GM19467 (cell line): ENCODE data around the gene RAB26.
"Not testable (repeated sequence)": the region's sequence is repeated elsewhere in the genome, so short reads cannot be mapped to it uniquely, and the experiment has no call there.

Experiments used
- ATAC-seq: cut with Tn5 transposase; IDR thresholded peaks from one replicate; pipeline ENCODE4 v1.9.1; 2021; ENCODE audit warnings: mild to moderate bottlenecking, moderate library complexity; ENCODE audit not compliant: unreplicated experiment

The RAB26 gene

DNA sequence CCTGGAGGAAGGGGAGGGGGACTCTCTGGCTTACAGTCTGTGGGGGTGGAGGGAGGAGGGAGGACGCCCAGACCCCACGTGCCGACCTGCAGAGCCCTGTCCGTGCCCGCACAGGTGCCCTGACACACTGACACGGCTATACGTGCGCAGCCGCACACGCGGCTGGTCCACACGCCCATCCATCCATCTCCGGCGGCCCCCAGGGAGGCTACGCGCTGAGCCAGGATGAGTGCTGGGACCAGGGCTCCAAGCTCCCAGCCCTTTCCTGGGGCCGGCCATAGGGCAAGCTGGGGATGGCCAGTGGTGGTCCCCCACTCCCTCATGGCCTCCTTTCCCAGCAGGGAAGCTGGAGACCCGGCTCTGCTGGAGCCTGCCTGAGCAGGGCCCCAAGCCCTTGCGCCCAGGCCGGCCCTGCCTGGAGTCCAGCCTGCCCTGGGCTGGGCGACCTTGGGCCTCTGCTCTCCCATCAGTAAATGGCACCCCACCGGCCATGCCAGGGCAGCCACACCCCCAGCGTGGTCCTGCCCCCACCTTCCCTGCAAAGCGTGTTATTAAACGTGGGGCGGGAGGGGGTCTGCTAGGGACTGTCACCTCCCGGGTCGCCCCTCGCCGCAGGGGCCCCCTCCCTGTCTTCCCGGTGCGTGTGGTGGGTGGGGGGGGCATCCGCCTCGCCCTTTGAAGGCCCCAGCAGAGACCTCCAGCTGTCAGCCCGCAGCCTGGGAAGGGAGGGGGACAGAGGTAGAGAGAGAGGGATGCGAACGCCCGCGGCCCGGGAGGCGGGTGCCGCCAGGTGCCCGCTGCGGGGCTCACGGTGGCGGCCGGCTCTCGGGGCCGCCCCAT is 47.1 kb downstream of the RAB26 start:
- no peak for ATAC-seq

DNA sequence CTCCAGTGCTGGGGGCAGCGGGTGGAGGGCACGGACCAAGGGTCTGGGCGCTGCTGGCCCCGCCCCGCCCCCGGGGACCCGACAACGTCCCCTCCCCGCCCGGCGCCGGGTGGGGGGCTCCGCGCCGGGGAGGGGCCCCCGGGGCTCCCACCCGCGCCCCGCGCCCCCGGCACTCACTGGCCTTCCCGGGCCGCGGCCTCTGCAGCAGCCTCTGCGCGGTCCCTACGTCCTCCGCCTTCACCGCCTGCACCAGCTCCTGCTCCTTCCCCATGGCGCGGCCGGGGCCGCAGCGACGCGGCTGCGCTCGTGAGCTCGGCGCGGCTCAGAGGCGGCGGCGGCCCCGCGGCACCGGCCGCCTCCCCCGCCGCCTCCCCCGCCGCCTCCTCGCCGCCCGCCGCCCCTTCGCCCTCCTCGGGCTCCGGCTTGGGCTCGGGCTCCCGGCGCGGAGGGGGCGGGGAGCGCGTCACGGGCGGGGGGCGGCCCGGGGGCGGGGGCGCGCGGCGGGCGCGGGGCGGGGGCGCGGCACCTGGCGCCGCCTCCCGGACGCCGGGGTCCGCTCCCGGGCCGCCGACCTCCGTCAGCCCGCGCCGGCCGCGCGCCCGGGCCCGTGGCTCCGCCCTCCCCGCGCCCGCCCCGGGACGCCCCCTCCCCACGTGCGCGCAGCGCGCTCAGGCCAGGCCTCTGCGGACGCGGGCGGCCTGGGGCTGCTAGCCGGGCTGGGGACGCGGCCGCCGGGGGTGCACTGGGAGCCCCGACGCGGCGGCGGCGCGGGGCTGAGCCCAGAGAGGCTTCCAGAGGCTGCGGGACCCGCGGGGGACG is 47.9 kb downstream of the RAB26 start, which contains the start of gene CASKIN1:
CASKIN1 (minus strand) TSS at position 444 of the 819 bp plus-strand sequence; CDS start at position 271, 173 bp downstream.
- ATAC-seq = no peak

DNA sequence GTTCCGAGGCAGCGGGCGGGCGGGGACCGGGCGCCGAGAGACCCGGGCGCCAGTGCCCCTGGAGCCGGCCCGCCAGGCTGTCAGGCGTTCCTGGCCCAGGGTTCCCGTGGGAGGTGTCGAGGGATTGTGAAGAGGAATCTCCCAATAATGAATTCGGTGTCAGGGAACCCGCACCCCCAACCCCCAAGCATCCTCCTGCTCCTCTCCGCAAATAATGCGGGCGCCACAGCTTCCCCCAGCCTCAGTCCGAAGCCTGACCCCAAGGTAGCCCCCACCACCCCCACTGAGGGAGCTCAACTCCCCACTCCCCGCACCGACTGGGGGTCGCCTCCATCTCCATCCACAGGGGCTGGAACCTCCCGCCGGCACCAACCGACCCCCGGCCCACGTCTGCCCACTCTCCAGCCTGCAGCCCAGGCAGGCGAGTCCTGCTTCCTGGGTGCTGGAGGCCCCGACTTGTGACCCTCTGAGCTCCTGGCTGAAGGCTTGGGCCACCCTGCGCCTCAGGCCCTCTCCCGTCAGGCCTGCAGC is 48.6 kb downstream of the RAB26 start:
- no peak for ATAC-seq

DNA sequence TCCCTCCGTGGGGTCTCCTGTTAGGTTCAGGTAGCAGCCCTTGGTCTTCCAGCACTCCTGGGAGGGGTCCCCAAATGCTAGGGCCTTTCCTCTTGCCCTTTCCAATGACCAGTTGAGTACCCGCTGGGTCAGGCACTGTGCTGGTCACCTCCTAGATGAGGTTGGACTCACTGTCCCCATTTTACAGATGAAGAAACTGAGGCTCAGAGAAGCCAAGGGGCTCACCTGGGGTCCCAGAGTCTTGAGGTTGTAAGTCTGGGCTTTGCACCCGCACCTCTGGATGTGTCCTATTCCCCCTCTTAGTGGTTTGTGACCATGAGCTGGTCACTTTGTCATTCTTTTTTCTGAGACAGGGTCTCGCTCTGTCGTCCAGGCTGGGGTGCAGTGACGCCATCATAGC is 49.3 kb downstream of the RAB26 start:
- no peak for ATAC-seq

DNA sequence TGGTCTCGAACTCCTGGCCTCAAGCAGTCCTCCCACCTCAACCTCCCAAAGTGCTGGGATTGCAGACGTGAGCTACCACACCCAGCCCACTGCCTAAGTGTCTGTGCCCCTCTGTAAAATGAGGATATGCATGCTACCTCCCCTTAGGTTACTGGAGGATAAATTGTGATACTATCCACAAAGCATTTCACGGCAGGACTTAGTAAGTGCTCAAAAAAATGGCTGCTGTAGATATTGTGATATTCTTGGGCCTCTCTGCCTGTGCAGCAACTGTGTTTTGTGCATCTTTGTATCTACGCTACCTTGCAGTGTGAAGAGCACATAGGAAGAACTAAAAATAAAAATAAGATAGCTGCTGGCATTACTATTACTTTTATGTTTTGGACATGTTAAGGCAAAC is 49.9 kb downstream of the RAB26 start:
- ATAC-seq = no peak

DNA sequence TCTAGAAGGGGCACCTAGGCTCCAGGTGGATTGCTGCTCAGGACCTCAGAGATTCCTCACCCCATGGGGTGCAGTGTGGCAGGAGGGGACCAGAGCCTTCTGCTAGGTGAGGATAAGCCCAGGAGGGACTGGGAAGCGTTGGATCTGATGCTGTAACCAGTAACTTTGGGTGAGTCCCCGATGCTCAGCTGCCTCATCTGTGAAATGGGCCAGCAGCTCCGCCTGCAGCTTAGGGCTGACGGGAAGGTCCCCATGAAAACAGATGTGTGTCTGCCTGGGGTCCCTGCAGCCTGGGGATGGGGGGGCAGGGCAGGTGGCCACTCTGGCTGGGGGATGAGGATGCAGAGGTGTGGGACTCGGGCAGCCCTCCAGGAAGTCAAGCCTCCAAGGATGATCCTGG is 50.7 kb downstream of the RAB26 start:
- ATAC-seq = no peak

DNA sequence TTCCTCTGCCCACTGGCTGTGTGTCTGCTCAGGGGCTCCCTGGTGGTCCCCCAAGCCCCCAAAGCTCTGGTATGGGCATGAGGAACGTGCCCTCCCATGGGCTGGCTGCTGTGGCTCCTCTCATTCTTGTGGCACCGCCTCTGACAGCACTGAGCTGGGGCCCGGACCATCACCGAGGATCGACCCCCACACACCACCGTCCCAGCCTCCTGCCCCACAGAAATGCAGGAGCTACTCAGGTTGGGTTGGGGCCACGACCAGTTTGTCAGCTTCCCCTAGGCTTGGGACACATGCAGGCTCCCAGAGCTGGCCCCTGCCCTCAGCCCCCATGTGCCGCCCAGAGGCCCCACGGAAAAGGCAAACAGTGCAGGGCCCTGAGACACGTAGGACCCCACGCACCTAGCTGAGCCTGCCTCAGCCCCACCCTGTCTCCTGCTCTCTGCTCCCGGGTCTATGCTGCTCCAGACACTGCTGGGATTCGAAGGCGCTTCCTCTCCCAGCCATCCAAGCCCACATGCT is 51.3 kb downstream of the RAB26 start:
- ATAC-seq = no peak

DNA sequence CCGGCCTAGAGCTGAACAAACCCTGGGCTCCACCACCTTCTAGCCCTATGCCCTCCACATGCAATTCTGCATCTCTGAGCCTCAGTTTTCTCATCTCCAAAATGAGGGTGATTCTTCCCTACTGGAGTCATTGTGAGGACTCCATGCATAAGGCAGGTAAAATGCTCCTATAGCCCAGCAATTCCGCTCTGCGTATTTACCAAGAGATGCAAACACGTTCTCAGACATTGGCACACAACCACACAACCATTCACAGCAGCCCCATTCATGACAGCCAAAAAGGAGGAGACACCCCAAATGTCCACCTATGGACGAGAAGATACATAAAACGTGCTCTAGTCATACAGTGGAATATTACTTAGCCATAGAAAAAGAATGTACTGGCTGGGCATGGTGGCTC is 51.9 kb downstream of the RAB26 start:
- ATAC-seq = no peak

DNA sequence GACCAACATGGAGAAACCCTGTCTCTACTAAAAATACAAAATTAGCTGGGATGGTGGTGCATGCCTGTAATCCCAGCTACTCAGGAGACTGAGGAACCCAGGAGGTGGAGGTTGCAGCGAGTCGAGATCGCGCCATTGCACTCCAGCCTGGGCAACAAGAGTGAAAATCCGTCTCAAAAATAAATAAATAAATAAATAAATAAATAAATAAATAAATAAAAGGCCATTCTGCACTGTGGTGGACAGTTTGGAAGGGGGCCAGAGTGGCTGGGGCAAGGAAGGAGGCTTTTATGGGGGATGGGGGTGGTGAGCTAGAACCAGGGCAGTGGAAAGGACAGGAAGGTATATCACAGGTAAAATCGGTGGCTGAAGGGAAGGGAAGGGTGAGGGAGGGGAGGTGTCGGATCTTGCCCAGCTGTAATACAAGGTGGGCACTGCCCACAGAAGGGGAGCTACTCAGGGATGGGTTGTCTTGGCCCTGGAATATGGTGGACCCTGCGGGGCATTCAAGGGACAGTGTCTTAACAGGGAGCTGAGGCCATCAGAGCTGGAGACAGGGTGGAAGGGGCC is 54.8 kb downstream of the RAB26 start:
- not testable (repeated sequence) for ATAC-seq
